HEK293T (cell line): Measurements from ENCODE around the gene DNAAF1.

Experiments used
- BHLHE40 ChIP-seq: fragments of 450-650 bp; IDR thresholded peaks from 2 replicates; pipeline ENCODE4 v1.6.1; 2016; ENCODE audit warnings: mild to moderate bottlenecking, moderate library complexity, borderline replicate concordance
- CTBP1 ChIP-seq: fragments of 450-650 bp; IDR thresholded peaks from 2 replicates; pipeline ENCODE4 v1.6.1; 2016; ENCODE audit warnings: borderline replicate concordance
- FOXM1 ChIP-seq: fragments of 450-650 bp; IDR thresholded peaks from 2 replicates; pipeline ENCODE4 v1.6.1; 2017; ENCODE audit warnings: mild to moderate bottlenecking, borderline replicate concordance
- L3MBTL2 ChIP-seq: fragments of 450-650 bp; conservative IDR thresholded peaks from 2 replicates; pipeline ENCODE4 v1.6.1; 2016; ENCODE audit warnings: mild to moderate bottlenecking
- LEF1 ChIP-seq: fragments of 450-650 bp; IDR thresholded peaks from 2 replicates; pipeline ENCODE4 v1.6.1; 2017; ENCODE audit warnings: mild to moderate bottlenecking, borderline replicate concordance
- SP1 ChIP-seq: fragments of 450-650 bp; IDR thresholded peaks from 2 replicates; pipeline ENCODE4 v1.6.1; 2017
- TF ChIP-seq, protein P1 (sequence below): fragments of 450-650 bp; IDR thresholded peaks from 2 replicates; pipeline ENCODE4 v1.6.1; 2016

DNA sequence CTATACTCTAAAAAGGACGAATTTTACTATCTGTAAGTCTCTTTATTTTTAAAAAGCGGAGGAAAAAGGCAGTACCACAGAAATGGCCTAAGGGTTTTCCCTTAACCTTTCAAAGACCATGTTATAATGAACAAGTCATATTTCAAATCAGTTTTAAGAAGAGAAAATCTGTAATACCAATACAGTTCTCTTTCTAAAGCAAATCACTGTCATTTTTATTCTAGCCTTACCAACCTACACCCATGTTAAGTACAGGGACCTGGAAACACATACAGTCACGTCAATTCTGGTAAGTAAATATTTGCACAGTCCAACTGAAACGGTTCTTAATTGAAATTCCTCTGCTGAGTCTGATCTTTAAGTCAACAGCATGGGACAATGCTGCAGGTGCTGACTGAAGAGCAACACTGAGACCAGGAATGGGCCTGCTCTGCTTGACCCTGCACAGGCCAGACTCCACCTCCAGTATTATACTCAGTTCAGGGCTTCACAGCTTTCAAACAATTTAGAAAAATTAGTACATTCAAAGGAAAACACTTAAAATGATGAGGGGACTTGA lies 48.6 kb upstream of the DNAAF1 start:
- TF ChIP-seq SP1 (no peak), FOXM1 (no peak), L3MBTL2 (no peak), BHLHE40 (no peak), LEF1 (no peak), CTBP1 (no peak)
- TF ChIP-seq, protein P1, sequence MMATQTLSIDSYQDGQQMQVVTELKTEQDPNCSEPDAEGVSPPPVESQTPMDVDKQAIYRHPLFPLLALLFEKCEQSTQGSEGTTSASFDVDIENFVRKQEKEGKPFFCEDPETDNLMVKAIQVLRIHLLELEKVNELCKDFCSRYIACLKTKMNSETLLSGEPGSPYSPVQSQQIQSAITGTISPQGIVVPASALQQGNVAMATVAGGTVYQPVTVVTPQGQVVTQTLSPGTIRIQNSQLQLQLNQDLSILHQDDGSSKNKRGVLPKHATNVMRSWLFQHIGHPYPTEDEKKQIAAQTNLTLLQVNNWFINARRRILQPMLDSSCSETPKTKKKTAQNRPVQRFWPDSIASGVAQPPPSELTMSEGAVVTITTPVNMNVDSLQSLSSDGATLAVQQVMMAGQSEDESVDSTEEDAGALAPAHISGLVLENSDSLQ: no peak
